GM12875 (cell line): ENCODE results near the gene KCNIP1.

ENCODE experiments used
- H3K4me3 ChIP-seq: one replicate; pipeline ENCODE4 v1.5.1; 2011; ENCODE audit warnings: low read depth, low read length, control low read depth
- TF ChIP-seq, protein P1 (sequence below): IDR thresholded peaks from 2 replicates; pipeline ENCODE4 v1.5.1; 2011; ENCODE audit warnings: low read depth, mild to moderate bottlenecking, control low read depth, inconsistent platforms, low read length, moderate library complexity, borderline replicate concordance; ENCODE audit not compliant: insufficient read depth

KCNIP1 gene

DNA sequence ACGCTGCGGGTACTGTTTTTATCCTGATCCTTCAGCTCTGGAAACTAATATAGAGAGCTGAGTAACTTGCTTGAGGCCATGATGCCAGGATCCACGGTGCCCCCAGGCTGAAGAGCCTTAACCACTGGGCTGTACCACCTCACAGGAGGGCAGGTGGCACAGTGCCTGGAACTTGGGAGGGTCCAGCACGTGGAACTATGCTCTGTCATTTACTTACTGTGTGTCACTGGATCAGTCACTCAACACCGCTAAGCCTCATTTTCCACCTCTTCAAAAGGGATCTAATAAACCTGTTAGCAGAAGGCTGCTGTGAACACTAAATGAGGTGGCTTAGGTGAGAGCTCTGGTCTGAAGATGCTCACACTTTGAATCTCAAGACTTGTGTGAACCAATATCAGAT, 29.6 kb downstream of the KCNIP1 start:
- no peak overlapping the region for H3K4me3 ChIP-seq
- TF ChIP-seq, protein P1, sequence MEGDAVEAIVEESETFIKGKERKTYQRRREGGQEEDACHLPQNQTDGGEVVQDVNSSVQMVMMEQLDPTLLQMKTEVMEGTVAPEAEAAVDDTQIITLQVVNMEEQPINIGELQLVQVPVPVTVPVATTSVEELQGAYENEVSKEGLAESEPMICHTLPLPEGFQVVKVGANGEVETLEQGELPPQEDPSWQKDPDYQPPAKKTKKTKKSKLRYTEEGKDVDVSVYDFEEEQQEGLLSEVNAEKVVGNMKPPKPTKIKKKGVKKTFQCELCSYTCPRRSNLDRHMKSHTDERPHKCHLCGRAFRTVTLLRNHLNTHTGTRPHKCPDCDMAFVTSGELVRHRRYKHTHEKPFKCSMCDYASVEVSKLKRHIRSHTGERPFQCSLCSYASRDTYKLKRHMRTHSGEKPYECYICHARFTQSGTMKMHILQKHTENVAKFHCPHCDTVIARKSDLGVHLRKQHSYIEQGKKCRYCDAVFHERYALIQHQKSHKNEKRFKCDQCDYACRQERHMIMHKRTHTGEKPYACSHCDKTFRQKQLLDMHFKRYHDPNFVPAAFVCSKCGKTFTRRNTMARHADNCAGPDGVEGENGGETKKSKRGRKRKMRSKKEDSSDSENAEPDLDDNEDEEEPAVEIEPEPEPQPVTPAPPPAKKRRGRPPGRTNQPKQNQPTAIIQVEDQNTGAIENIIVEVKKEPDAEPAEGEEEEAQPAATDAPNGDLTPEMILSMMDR: no peak

- no peak overlapping the region for H3K4me3 ChIP-seq
- TF ChIP-seq, protein P1: no peak
Observed at GRCh38 chr5:170534177-170534576, 30.4 kb downstream of the KCNIP1 start.

DNA sequence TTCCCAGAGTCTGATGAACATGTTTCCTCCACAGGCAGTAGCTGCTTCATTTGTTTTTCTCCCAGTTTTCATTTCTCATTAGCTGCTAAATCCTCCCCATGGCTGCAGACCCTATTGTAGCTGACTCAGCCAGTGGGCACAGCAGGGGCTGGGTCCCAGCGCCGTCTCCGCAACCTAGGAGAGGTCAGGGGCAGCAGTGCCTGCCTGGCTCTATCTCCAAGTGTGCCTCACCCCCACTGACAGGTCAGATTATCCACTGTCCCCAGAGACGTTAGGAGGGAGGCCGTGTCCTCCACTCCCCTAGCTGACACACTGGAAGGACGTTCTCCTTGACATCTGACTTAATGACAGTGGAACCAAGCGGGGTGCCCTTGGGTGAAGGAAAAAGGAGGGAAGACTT, 31.1 kb downstream of the KCNIP1 start:
- no peak overlapping the region for H3K4me3 ChIP-seq

DNA sequence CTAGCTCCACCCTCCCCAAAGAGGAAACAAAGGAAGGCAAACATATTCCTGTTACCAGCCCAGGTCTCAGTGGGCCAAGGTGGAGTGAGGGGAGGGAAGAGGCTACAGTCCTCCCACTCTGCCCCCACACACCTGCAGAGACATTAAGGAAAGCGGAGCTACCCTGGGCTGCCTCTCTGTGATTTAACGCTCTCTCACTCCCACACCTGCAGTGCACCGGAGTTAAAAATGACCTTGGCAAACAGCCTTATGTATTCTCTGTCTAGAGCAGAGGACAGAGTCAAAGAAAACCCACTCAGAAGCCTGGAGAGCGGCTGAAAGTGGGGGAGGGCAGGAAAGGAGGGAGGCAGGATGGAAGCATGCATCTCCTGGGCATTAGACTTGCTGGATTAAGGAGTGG, 32.7 kb downstream of the KCNIP1 start:
- no peak overlapping the region for H3K4me3 ChIP-seq
- TF ChIP-seq, protein P1: no peak

More for the DNA sequence above, 31.1 kb downstream of the KCNIP1 start:
- TF ChIP-seq, protein P1: no peak

GRCh38 chr5:170537451-170538095, 33.8 kb downstream of the KCNIP1 start:
- TF ChIP-seq, protein P1: no peak
- no peak overlapping the region for H3K4me3 ChIP-seq

DNA sequence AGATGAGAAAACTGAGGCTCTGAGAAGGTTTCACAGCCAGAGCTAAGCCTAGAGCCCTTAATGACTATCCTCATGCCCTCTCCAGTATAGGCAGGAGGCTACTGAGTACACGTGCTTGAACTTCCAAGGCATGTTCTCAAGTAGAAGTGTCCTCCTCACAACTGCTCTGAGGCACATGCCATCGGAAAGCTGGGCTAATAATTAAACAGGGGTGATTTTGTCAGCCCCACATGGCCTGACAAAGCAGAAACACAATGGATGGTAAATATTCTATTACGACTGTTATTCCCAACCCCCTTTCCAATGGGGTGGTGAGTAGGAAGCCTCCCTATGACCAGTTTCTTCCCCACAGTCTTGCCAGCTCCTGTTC, 34.3 kb downstream of the KCNIP1 start:
- TF ChIP-seq, protein P1: no peak
- H3K4me3 ChIP-seq: no peak overlapping the region
